ENCODE results near the gene USP9Y. TPM values are rescaled to one million over a fixed set of nuclear protein-coding genes. Genes with fewer than 3 reads are reported as not detected.

Gene USP9Y
- total RNA-seq, 1 experiment from 2014 or later = not detected

DNA sequence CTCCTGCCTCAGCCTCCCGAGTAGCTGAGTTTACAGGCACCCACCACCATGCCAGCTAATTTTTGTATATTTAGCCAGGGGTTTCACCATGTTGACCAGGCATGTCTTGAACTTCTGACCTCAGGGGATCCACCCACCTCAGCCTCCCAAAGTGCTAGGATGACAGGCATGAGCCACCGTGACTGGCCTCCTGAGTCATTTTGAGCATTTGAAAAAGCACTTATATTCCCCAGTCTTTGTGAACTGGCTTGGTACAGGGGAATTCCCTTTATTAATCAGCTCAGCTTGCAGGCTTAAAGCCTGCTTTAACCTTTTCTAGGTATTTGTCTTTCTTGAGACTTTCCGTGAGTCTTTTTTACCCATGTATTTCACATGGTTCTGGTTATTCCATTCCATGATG lies 32.6 kb downstream of the USP9Y start:
- Histone ChIP-seq H3K36me3 (no peaks in the 10 kb centered on the region), H3K9me3 (replicated peaks) (no peaks in the 10 kb centered on the region), H3K27me3 (no peaks in the 10 kb centered on the region), H3K4me1 (no peaks in the 10 kb centered on the region), H3K27ac (no peak overlapping the region), H3K4me3 (no peak overlapping the region)
- no peak for DNase-seq

GRCh38 chrY:12734051-12734450 lies 33.0 kb downstream of the USP9Y start:
- Histone ChIP-seq H3K9me3 (replicated peaks) (no peaks in the 10 kb centered on the region), H3K27me3 (no peaks in the 10 kb centered on the region), H3K36me3 (no peaks in the 10 kb centered on the region), H3K4me1 (no peaks in the 10 kb centered on the region), H3K27ac (no peak overlapping the region), H3K4me3 (no peak overlapping the region)
- no peak for DNase-seq

GRCh38 chrY:12741414-12741813 lies 40.4 kb downstream of the USP9Y start:
- no peak overlapping the region for H3K27ac ChIP-seq
- no peaks in the 10 kb centered on the region for H3K27me3 ChIP-seq
- H3K9me3 ChIP-seq (replicated peaks) = no peaks in the 10 kb centered on the region
- DNase-seq = no peak
- H3K36me3 ChIP-seq = no peaks in the 10 kb centered on the region
- H3K4me1 ChIP-seq = no peaks in the 10 kb centered on the region
- H3K4me3 ChIP-seq = no peak overlapping the region

DNA sequence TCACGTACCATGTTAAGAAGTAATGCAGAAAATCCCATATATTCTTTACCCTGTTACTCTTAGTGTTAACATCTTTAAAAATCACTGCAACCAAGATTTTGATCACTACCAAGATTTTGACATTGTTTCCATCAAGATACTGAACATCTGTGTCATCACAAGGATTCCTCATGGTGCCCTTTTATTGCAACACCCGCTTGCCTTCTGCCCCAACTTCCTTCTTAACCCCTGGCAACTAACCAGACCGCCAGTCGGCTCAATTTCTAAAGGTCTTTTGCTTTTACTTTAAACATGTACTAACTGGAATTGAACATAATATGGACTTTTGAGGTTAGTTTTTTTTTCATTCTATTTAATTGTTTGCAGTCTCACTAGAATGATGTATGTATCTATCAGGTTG lies 41.7 kb downstream of the USP9Y start:
- Histone ChIP-seq H3K27ac (no peak overlapping the region), H3K36me3 (no peaks in the 10 kb centered on the region), H3K4me3 (no peak overlapping the region), H3K4me1 (no peaks in the 10 kb centered on the region), H3K27me3 (no peaks in the 10 kb centered on the region), H3K9me3 (replicated peaks) (no peaks in the 10 kb centered on the region)
- DNase-seq = no peak

GRCh38 chrY:12744091-12744490 lies 43.1 kb downstream of the USP9Y start:
- Histone ChIP-seq H3K36me3 (no peaks in the 10 kb centered on the region), H3K4me3 (no peak overlapping the region), H3K27me3 (no peaks in the 10 kb centered on the region), H3K27ac (no peak overlapping the region), H3K4me1 (no peaks in the 10 kb centered on the region), H3K9me3 (replicated peaks) (no peaks in the 10 kb centered on the region)
- no peak for DNase-seq

DNA sequence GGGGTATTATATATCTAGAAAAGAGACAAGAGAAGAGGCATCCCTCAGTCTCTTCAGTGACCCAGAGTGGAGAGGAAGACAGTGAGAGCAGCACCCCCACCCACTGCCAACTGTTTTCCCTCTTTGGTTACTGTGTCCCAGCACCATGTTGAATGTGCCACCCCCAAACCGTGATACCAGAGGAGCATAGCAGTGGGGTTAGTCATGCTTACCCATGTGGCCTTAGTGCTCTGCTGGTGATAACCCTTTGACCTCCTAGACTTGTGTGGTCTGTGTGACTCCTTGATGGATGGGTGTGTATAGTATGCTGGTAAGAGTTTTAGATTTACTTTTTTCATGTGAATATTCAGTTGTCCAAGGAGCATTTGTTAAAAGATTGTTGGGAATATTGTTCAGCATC lies 48.3 kb downstream of the USP9Y start:
- Histone ChIP-seq H3K4me1 (no peaks in the 10 kb centered on the region), H3K4me3 (no peak overlapping the region), H3K27me3 (no peaks in the 10 kb centered on the region), H3K9me3 (replicated peaks) (no peaks in the 10 kb centered on the region), H3K36me3 (no peaks in the 10 kb centered on the region), H3K27ac (no peak overlapping the region)
- DNase-seq = no peak

- Histone ChIP-seq H3K27ac (no peak overlapping the region), H3K9me3 (replicated peaks) (no peaks in the 10 kb centered on the region), H3K27me3 (no peaks in the 10 kb centered on the region), H3K36me3 (no peaks in the 10 kb centered on the region), H3K4me3 (no peak overlapping the region), H3K4me1 (no peaks in the 10 kb centered on the region)
- DNase-seq = no peak
These were observed 51.8 kb downstream of the USP9Y start for GRCh38 chrY:12752856-12753255.

DNA sequence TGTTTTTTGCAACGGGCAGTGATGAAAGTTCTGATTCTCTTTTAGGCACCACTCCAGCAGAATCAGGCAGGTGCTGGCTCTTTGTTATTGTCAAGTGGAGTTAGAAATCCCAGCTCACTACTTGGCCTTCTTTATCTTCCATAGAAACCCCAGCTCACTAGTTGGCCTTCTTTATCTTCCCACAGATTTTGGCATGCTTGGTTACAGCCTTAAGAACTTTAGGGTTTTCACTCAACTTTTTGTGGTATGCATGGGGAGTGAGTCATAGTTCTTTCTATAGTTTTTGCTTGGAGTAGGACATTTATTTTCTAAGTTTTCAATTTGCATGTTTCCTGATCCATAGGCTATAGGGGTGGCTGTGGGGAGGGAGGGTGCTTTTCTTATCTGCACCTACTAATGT lies 55.0 kb downstream of the USP9Y start:
- Histone ChIP-seq H3K9me3 (replicated peaks) (no peaks in the 10 kb centered on the region), H3K27me3 (no peaks in the 10 kb centered on the region), H3K36me3 (no peaks in the 10 kb centered on the region), H3K4me1 (no peaks in the 10 kb centered on the region), H3K4me3 (no peak overlapping the region), H3K27ac (no peak overlapping the region)
- DNase-seq = no peak

DNA sequence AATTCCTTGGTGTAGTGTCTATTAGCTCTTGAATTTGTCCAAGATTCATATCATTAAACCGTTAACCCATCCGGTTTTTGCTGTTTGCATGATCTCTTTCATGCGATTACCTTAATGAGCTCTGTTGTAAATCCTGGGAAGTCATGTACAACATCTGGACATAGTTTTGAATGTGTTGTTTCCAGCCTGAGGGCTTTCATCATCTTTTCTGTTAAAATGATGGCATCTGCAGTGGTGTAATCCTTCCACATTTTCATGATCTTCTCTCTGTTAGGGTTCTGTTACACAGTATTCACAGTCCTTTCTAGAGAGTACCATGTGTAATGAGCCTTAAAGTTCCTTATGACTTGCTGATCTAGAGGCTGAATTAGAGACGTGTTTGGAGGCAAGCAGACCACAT lies 64.9 kb downstream of the USP9Y start:
- Histone ChIP-seq H3K4me1 (no peaks in the 10 kb centered on the region), H3K36me3 (no peaks in the 10 kb centered on the region), H3K9me3 (replicated peaks) (no peaks in the 10 kb centered on the region), H3K27ac (no peak overlapping the region), H3K27me3 (no peaks in the 10 kb centered on the region), H3K4me3 (no peak overlapping the region)
- DNase-seq = no peak

- no peak overlapping the region for H3K4me3 ChIP-seq
- no peaks in the 10 kb centered on the region for H3K9me3 ChIP-seq (replicated peaks)
- no peak overlapping the region for H3K27ac ChIP-seq
- H3K36me3 ChIP-seq = no peaks in the 10 kb centered on the region
- no peak for DNase-seq
- H3K4me1 ChIP-seq = no peaks in the 10 kb centered on the region
- no peaks in the 10 kb centered on the region for H3K27me3 ChIP-seq
These were observed 83.5 kb downstream of the USP9Y start for GRCh38 chrY:12784521-12784920.

- no peak overlapping the region for H3K27ac ChIP-seq
- DNase-seq = no peak
- H3K4me1 ChIP-seq = no peaks in the 10 kb centered on the region
- H3K4me3 ChIP-seq = no peak overlapping the region
- no peaks in the 10 kb centered on the region for H3K9me3 ChIP-seq (replicated peaks)
- no peaks in the 10 kb centered on the region for H3K27me3 ChIP-seq
- no peaks in the 10 kb centered on the region for H3K36me3 ChIP-seq
These were observed 93.0 kb downstream of the USP9Y start for GRCh38 chrY:12793999-12794398.

DNA sequence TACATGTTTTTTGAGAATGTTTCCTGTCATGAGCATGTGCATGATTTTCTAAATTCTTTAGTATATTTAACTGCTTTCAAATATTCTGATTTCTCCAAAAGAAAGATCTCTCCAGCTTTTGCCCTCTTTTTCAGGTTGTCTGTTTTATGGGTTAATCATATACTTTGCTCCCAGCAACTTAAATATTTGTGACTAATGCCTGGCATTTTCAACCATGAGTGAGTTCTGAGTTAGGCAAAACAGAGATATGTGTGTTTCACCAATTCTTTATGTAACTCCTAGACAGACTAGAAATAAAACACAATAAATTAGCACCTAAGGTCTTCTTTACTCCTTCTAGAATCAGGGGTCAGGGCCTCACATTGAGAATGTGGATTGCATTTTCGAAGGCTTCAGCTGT lies 107.0 kb downstream of the USP9Y start:
- no peak for DNase-seq
- Histone ChIP-seq H3K27me3 (no peaks in the 10 kb centered on the region), H3K4me3 (no peak overlapping the region), H3K4me1 (no peaks in the 10 kb centered on the region), H3K27ac (no peak overlapping the region), H3K36me3 (no peaks in the 10 kb centered on the region), H3K9me3 (replicated peaks) (no peaks in the 10 kb centered on the region)

- no peak overlapping the region for H3K4me3 ChIP-seq
- no peak overlapping the region for H3K27ac ChIP-seq
These were observed 108.0 kb downstream of the USP9Y start for GRCh38 chrY:12809034-12809433.

DNA sequence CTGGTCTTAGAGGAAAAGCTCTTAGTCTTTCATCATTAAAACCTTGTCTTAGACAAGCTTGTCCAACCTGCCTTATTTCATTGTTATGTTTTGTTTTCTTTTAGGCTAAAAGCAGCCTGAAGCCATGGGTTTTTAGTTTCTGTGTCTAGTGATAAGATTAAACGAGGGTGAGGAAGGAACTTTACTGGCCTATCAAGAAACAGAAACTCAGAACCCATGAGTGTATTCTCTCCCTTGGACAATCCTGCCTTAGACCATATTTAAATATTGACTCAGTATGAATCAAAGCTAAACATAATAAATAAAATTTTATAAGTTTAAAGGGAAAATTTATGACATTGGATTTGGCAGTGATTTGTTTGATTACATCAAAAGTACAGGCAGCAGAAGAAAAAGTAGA lies 122.4 kb downstream of the USP9Y start:
- no peak overlapping the region for H3K4me3 ChIP-seq
- no peaks in the 10 kb centered on the region for H3K36me3 ChIP-seq
- H3K27ac ChIP-seq = no peak overlapping the region

More at GRCh38 chrY:12809034-12809433, 108.0 kb downstream of the USP9Y start:
- no peaks in the 10 kb centered on the region for H3K36me3 ChIP-seq
- no peaks in the 10 kb centered on the region for H3K27me3 ChIP-seq
- no peaks in the 10 kb centered on the region for H3K4me1 ChIP-seq
- DNase-seq = no peak
- H3K9me3 ChIP-seq (replicated peaks) = no peaks in the 10 kb centered on the region

GRCh38 chrY:12826791-12827190 lies 125.8 kb downstream of the USP9Y start:
- Histone ChIP-seq H3K4me3 (no peak overlapping the region), H3K27me3 (no peaks in the 10 kb centered on the region), H3K36me3 (no peaks in the 10 kb centered on the region), H3K9me3 (replicated peaks) (no peaks in the 10 kb centered on the region), H3K4me1 (no peaks in the 10 kb centered on the region), H3K27ac (no peak overlapping the region)
- DNase-seq = no peak

More for the DNA sequence above, 122.4 kb downstream of the USP9Y start:
- Histone ChIP-seq H3K9me3 (replicated peaks) (no peaks in the 10 kb centered on the region), H3K4me1 (no peaks in the 10 kb centered on the region), H3K27me3 (no peaks in the 10 kb centered on the region)
- no peak for DNase-seq

- H3K4me1 ChIP-seq = no peaks in the 10 kb centered on the region
- no peaks in the 10 kb centered on the region for H3K27me3 ChIP-seq
- H3K4me3 ChIP-seq = no peak overlapping the region
- no peaks in the 10 kb centered on the region for H3K36me3 ChIP-seq
- no peaks in the 10 kb centered on the region for H3K9me3 ChIP-seq (replicated peaks)
- H3K27ac ChIP-seq = no peak overlapping the region
- no peak for DNase-seq
These were observed 132.3 kb downstream of the USP9Y start for GRCh38 chrY:12833284-12833683.

DNA sequence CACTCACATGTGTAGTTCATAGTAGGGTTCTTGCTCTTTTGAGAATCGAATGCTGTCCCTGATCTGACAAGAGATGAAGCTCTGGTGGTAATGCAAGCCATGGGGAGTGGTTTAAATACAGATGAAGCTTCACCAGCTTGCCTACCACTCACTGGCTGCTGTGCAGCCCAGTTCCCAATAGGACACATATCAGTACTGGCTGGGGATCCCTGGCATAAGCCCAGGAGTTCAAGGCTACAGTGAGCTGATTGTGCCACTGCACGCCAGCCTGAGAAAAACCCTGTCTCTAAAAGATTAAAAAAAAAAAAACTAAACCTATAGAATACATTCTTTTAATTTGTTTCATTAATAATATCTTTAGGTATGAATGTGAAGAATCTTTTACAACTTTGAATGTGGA lies 136.5 kb downstream of the USP9Y start:
- Histone ChIP-seq H3K36me3 (no peaks in the 10 kb centered on the region), H3K4me1 (no peaks in the 10 kb centered on the region), H3K27ac (no peak overlapping the region), H3K4me3 (no peak overlapping the region), H3K27me3 (no peaks in the 10 kb centered on the region), H3K9me3 (replicated peaks) (no peaks in the 10 kb centered on the region)
- DNase-seq = no peak
